Testis (tissue), 2 donors: ENCODE results near the gene ZNF624.

Experiments used
- CTCF ChIP-seq, 3 experiments: fragments of 450-650 bp in 2 of 3; fragments of 200-600 bp in 1 of 3; sonication (generic) in 1 of 3; IDR thresholded peaks; one replicate each; pipeline ENCODE4 v1.5.1; 2016 to 2019; ENCODE audit warnings: antibody characterized with exemption in 3 of 3, mild to moderate bottlenecking in 2 of 3, moderate library complexity in 1 of 3
- POLR2A ChIP-seq: fragments of 450-650 bp; IDR thresholded peaks from one replicate; pipeline ENCODE4 v1.6.1; 2017; ENCODE audit warnings: antibody characterized with exemption, mild to moderate bottlenecking, moderate library complexity

GRCh38 chr17:16639438-16639837, 14.2 kb downstream of the ZNF624 start:
- TF ChIP-seq CTCF (IDR thresholded peaks at IDR 0.05) (no peak), POLR2A (no peak)
